Measurements from ENCODE around the gene HNRNPL. TPM values are rescaled to one million over a fixed set of nuclear protein-coding genes. Genes with fewer than 3 reads are reported as not detected.
"Not testable (repeated sequence)": the region's sequence is repeated elsewhere in the genome, so short reads cannot be mapped to it uniquely, and the experiment has no call there.

HNRNPL gene
- total RNA-seq, 1 experiment from 2014 or later = 225 TPM

DNA sequence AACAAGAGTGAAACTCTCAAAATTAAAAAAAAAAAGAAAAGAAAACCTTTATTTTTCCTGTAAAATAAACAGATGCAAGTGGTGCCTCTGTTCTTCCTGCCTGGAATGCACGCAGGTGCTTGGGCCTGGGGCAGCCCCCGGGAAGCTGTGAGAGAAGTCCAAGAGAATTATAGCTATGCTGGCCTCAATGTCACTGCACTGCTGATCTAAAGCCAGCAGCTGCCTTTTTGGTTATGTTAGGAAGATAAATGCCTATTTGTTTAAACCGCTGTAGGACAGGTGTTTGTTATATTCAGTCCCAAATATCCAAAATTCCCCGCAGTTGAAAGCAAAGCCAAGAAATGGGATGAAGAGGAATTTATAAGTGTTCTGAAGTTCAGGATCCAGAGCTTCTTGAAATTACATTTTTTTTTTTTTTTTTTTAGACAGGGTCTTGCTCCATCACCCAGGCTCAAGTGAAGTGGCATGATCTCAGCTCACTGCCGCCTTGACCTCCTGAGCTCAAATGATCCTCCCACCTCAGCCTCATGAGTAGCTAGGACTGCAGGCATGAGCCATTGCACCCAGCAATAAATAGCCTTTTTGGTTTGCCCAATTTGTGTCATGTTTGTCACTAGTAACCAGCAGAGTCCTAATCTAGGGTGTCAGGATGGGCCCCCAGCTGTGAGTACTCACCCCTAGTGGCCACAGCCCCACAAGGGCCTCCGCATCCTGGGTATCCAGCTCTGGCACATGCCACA is 26.0 kb upstream of the HNRNPL start:
- DNase-seq (ENCODE audit: low read depth, low spot score) = no peak
- in situ Hi-C loops (cut with HindIII; ENCODE audit: low pct_unique_long_range_greater_than_20kb, low sequenced_read_pairs) = no loop called here

GRCh38 chr19:38873400-38873799 is 23.6 kb upstream of the HNRNPL start:
- in situ Hi-C loops (cut with HindIII; ENCODE audit: low pct_unique_long_range_greater_than_20kb, low sequenced_read_pairs); DNase-seq (ENCODE audit: low read depth, low spot score): not testable (repeated sequence)

GRCh38 chr19:38870612-38871011 is 20.8 kb upstream of the HNRNPL start:
- in situ Hi-C loops (cut with HindIII; ENCODE audit: low pct_unique_long_range_greater_than_20kb, low sequenced_read_pairs) = no loop called here
- DNase-seq (ENCODE audit: low read depth, low spot score) = no peak

DNA sequence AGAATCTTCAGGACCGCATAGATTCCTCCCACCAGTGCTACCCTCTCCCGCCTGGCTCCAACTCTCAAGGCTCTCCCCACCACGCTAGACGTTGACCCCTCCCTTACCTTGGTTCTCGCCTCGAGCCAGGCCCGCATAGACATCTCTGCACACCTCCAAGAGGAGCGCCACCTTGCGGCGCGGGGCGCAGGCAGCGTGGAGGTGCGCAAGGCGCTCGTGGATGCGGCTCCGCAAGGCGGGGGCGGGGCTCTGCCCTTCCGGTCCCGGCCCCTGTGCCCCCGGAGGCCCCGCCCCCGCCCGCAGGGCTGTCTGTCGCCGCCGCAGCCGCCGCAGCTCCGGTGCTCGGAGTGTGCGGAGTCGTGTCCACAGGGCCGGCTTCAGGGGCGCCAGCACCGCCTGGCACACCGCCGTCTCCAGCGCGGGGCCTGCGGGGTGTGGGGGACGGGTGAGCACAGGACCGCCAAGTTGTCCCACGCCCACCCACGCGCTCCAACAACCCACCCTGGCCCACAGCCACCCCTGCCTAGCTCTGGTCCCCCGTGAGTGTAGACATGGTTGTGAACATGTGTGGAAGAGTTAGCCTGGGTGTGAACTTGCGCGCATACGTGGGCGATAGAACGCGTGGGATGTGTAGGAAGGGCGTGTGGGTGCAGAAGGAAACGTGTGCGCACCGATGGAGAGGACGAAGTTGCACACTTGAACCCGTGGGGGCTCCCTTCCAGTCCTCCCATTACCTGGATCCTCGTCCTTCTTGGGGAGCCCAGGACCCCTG is 20.2 kb upstream of the HNRNPL start:
- in situ Hi-C loops (cut with HindIII; ENCODE audit: low pct_unique_long_range_greater_than_20kb, low sequenced_read_pairs) = no loop called here
- DNase-seq (ENCODE audit: low read depth, low spot score) = peak; percentile 47

GRCh38 chr19:38869160-38869835 is 19.5 kb upstream of the HNRNPL start:
- in situ Hi-C loops (cut with HindIII; ENCODE audit: low pct_unique_long_range_greater_than_20kb, low sequenced_read_pairs) = no loop called here

GRCh38 chr19:38868551-38868950 is 18.8 kb upstream of the HNRNPL start:
- in situ Hi-C loops (cut with HindIII; ENCODE audit: low pct_unique_long_range_greater_than_20kb, low sequenced_read_pairs) = no loop called here
- no peak for DNase-seq (ENCODE audit: low read depth, low spot score)

More at GRCh38 chr19:38869160-38869835, 19.5 kb upstream of the HNRNPL start:
- DNase-seq (ENCODE audit: low read depth, low spot score) = no peak

DNA sequence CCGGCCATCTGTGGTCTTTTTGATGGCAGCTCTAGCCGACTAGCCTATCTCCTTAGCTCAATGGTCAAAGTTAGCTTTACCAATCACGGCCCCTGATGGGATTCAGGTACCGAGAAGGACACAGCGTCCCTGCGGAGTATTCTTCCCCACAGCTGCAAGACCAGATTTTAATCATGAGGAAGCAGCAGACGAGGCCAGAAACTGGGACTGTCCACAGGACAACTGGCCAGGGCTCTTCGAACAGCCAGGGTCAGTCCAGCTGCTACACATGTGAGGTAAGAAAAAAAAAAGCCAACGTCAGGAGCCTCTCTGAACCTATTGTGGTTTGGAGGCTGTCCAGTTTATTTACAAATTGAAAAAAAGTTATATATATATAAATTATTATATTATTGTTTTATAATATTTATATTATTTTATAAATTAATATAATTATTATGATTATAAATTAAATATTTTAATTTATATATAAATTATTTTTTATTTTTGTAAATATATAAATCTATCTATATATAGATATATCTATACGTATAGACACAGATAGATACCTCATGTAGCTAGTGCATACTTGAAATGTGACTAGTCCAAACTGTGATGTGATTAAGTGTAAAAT is 17.5 kb upstream of the HNRNPL start:
- in situ Hi-C loops (cut with HindIII; ENCODE audit: low pct_unique_long_range_greater_than_20kb, low sequenced_read_pairs) = no loop called here

DNA sequence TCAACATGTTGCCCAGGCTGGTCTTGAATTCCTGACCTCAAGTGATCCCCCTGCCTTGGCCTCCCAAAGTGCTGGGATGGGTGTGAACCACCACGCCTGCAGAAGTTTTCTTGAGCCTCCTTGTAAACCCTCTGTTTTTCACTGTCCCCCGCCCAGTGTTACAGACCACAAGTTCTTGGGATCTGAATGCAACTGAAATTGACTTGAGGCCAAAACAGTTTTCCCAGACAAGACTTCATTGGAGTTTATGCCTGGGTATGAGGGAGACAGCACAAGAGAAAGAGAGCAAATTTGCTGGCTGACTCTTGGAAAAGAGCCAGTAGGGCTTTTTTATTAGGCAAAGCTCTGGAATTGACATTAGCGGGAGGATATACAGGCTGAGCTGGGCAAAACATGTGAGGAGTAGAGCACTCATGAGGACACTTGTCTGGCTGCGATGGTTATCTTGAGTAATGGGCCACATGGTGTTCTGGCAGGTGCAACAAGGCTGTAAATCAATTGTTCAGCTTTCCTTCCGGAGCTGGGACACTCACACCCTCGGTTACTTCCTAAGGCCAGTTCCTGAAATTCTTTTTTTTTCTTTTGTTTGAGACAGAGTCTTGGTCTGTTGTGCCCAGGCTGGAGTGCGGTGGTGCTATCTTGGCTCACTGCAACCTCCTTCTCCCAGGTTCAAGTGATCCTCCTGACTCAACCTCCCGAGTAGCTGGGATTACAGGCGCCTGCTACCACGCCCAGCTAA is 12.7 kb upstream of the HNRNPL start:
- DNase-seq (ENCODE audit: low read depth, low spot score) = peak; percentile 44
- in situ Hi-C loops (cut with HindIII; ENCODE audit: low pct_unique_long_range_greater_than_20kb, low sequenced_read_pairs) = no loop called here

More for the DNA sequence above, 17.5 kb upstream of the HNRNPL start:
- no peak for DNase-seq (ENCODE audit: low read depth, low spot score)

GRCh38 chr19:38861368-38861767 is 11.6 kb upstream of the HNRNPL start:
- DNase-seq (ENCODE audit: low read depth, low spot score) = no peak
- in situ Hi-C loops (cut with HindIII; ENCODE audit: low pct_unique_long_range_greater_than_20kb, low sequenced_read_pairs) = no loop called here

GRCh38 chr19:38859631-38860204 is 9.9 kb upstream of the HNRNPL start:
- in situ Hi-C loops (cut with HindIII; ENCODE audit: low pct_unique_long_range_greater_than_20kb, low sequenced_read_pairs); DNase-seq (ENCODE audit: low read depth, low spot score): not testable (repeated sequence)

DNA sequence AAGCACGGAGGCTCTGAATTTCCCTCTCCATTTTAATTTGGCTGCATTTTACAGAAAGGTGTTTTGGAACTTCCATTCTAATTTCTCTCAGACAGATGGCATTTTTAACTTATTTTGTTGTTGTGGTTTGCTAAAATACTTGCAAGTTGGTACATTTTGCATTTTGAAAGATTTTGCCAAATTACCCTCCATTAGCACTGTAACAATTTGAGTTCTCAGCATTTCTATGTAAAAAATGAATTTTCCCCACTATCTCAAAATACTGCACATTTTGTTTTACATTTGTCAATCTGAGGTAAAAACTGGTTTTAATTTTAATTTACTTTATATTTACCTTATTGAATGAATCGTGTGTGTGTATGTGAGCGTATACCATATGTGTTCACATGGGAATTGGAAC is 7.0 kb upstream of the HNRNPL start:
- no peak for DNase-seq (ENCODE audit: low read depth, low spot score)

DNA sequence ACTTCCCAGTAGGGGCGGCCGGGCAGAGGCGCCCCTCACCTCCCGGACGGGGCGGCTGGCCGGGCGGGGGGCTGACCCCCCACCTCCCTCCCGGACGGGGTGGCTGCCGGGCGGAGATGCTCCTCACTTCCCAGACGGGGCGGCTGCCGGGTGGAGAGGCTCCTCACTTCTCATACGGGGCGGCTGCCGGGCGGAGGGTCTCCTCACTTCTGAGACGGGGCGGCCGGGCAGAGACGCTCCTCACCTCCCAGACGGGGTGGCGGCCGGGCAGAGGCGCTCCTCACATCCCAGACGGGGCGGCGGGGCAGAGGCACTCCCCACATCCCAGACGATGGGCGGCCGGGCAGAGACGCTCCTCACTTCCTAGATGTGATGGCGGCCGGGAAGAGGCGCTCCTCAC is 6.0 kb upstream of the HNRNPL start:
- in situ Hi-C loops (cut with HindIII; ENCODE audit: low pct_unique_long_range_greater_than_20kb, low sequenced_read_pairs); DNase-seq (ENCODE audit: low read depth, low spot score): not testable (repeated sequence)

More for the DNA sequence above, 7.0 kb upstream of the HNRNPL start:
- in situ Hi-C loops (cut with HindIII; ENCODE audit: low pct_unique_long_range_greater_than_20kb, low sequenced_read_pairs) = no loop called here

DNA sequence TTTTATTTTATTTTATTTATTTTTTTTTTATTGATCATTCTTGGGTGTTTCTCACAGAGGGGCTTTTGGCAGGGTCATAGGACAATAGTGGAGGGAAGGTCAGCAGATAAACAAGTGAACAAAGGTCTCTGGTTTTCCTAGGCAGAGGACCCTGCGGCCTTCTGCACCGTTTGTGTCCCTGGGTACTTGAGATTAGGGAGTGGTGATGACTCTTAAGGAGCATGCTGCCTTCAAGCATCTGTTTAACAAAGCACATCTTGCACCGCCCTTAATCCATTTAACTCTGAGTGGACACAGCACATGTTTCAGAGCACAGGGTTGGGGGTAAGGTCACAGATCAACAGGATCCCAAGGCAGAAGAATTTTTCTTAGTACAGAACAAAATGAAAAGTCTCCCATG is 5.2 kb upstream of the HNRNPL start:
- in situ Hi-C loops (cut with HindIII; ENCODE audit: low pct_unique_long_range_greater_than_20kb, low sequenced_read_pairs); DNase-seq (ENCODE audit: low read depth, low spot score): not testable (repeated sequence)

DNA sequence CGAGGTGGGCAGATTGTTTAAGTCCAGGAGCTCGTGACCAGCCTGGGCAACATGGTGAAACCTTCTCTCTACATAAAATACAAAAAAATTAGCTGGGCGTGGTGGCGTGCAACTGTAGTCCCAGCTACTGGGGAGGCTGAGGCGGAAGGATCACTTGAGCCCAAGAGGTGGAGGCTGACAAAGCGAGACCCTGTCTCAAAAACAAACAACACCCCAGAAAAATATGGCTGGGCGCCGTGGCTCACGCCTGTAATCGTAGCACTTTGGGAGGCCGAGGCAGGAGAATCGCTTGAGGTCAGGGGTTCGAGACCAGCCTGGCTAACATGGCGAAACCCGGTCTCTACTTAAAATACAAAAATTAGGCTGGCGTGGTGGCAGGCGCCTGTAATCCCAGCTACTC is 3.4 kb upstream of the HNRNPL start:
- no peak for DNase-seq (ENCODE audit: low read depth, low spot score)
- in situ Hi-C loops (cut with HindIII; ENCODE audit: low pct_unique_long_range_greater_than_20kb, low sequenced_read_pairs) = no loop called here

DNA sequence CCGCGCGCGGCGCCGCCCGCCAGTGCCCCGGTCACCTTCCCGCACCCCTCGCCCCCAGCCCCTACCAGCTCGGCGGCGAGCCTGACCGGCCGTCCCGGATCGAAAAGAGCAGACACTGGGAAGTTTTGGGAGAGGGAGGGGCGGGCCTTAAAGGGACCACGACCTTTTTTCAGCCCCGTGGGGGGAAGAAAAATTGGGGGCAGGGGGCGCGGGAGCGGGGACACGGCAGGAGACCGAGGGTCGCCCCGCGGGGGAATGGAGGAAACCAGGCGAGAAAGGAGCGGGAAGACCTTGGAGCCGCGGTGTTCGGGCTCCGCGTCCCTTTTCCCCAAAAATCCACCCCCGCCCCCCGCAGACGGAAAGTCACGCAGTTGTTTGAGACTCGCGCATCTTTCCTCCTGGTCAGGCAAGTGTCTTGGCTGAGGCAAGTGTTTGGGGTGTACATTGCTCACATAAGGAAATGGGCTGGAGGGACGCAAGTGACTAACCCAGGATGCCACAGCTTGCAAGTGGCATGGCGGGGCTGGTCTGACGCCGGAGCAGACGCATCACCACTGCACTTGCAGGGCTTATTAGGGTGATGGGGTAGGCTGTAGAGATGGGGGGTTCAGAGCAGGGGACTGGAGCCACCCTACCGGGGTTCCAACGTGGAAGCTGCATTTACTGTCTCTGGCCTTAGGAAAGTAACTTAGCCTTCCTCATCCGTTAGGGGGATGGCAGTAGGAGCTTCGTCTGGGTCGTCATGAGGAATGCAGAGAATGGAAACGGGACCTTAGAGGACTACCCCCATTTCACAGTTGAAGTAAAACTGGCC is 2.7 kb upstream of the HNRNPL start:
- in situ Hi-C loops (cut with HindIII; ENCODE audit: low pct_unique_long_range_greater_than_20kb, low sequenced_read_pairs) = no loop called here
- peak; percentile 58 for DNase-seq (ENCODE audit: low read depth, low spot score)

DNA sequence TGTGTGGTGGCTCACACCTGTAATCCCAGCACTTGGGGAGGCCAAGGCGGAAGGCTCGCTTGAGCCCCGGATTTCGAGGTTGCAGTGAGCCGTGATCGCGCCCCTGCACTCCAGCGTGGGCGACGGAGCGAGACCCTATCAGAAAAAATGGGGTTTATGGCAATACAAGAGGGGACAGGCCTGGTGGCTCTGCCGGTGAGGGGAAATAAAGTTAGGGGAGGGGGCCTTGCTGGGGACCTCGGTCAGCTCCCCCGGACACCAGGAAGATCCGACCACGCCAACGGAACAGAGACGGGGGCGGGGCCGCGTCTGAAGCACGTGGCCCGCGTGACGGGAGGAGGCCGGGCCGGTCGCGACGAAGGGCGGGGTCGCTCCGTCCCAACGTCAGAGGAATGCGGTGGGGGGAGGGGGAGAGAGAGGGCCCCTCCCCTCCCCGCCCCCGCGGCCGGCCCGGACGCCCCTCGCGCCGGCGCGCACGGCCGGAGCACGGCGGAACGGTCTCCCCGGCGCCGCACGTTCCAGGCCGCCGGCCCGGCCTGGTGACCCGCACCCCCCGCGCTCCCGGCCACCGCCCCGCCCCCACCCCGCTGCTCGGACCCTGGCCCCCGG is 1.9 kb upstream of the HNRNPL start:
- in situ Hi-C loops (cut with HindIII; ENCODE audit: low pct_unique_long_range_greater_than_20kb, low sequenced_read_pairs) = no loop called here
- peak; percentile 89 for DNase-seq (ENCODE audit: low read depth, low spot score)

Measured in SK-MEL-5 (cell line).